ENCODE data around the gene FCRL1.

- no peak for TF ChIP-seq YY1 (IDR thresholded peaks at IDR 0.05; ENCODE audit: insufficient read depth, insufficient read length)
- no peak for TF ChIP-seq SUZ12 (IDR thresholded peaks at IDR 0.05; ENCODE audit: extremely low read depth, insufficient read depth, insufficient read length)
- no peak for TF ChIP-seq ZNF274 (IDR thresholded peaks at IDR 0.05; ENCODE audit: low read depth, low read length)
Observed at GRCh38 chr1:157776971-157777391, 42.9 kb downstream of the FCRL1 start, which contains the start of gene FCRL2.
